Right kidney (tissue), 1 donor: ENCODE results near the gene APOL6.
"Not testable (repeated sequence)": the region's sequence is repeated elsewhere in the genome, so short reads cannot be mapped to it uniquely, and the experiment has no call there.

Experiments used
- DNase-seq: peaks from one replicate; pipeline ENCODE4 v3.0.0-alpha.2; 2016

Gene APOL6

GRCh38 chr22:35637254-35637653, 11.0 kb upstream of the APOL6 start:
- no peak for DNase-seq

DNA sequence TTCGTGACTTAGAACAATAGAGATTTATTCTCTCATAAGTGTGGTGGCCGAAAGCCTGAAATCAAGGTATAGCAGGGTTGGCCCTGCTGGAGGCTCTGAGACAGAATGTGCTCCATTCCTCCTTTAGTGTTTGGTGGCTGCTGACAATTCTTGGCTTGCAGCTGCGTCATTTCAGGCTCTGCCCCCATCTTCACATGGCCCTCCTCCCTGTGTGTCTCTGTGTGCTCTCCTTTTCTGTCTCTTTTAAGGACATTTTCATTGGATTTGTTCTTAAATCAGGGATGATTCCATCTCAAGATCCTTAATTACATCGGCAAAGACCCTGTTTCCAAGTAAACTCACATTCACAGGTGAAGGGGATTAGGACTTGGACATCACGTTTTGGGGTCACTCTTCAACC, 10.2 kb upstream of the APOL6 start:
- DNase-seq, result no peak

GRCh38 chr22:35638410-35638809, 9.8 kb upstream of the APOL6 start:
- DNase-seq, result no peak

DNA sequence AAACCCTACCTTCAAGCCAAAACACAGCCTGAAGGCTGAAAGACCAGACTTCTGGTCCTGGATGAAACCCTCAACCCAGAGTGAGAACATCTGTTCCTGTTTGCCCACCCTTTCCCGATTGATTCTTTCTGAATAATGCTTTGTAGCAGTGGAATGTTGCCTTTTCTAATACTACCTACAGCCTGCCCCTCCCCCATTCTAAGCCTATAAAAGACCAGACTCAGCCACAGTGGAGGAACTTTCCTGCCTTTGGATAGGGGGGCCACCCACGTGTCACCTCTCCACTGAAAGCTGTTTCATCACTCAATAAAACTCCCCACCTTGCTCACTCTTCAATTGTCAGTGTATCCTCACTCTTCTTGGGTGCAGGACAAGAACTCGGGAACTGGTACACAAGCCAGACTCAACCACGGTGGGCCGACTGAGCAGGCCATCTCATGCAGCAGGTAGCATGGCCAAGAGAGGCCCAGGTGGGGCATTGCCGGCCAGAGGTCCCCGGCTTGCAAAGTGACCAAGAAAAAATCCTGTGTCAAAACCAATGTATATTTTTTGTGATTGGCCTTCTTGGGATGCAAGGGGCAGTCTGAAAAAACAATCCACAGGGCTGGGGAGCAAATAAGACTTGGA, 6.6 kb upstream of the APOL6 start:
- DNase-seq, result no peak

- no peak for DNase-seq
Observed at GRCh38 chr22:35642305-35642741, 5.9 kb upstream of the APOL6 start.

GRCh38 chr22:35643991-35644390, 4.3 kb upstream of the APOL6 start:
- DNase-seq, result no peak

- no peak for DNase-seq
Observed at GRCh38 chr22:35645646-35646045, 2.6 kb upstream of the APOL6 start.

GRCh38 chr22:35649026-35649553, 844 bp downstream of the APOL6 start:
- no peak for DNase-seq

- no peak for DNase-seq
Observed at GRCh38 chr22:35649636-35650250, 1.5 kb downstream of the APOL6 start.

DNA sequence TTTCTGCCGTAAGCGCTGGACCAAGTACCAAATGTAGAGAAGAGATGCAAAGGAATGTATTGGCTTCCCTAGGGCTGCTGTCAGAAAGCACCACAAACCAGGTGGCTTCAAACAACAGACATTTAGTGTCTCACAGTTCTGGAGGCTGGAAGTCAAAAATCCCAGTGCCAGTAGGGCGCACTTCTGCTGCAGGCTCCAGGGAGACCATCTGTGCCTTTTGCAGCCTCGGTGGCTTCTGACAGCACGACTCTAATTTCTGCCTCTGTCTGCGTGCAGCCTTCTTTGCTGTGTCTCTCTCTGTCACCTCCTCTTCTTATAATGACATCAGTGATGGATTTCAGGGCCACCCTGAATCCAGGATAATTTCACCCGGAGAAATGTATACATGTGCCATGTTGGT, 2.8 kb downstream of the APOL6 start:
- DNase-seq, result no peak

DNA sequence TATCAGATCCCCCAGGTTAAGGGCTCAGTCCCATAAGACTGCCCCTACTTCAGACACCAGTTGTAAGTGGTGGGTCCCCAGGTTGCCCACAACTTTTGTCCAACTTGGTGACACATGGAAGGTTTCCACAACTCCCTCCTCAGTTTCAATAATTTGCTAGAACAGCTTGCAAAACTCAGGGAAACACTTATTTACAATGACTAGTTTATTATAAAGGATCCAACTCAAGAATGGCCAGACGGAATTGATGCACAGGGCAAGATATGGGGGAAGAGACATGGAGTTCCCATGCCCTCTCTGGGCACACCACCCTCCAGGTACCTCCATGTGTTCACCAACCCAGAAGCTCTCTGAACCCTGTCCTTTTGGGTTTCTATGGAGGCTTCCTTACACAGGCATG, 5.6 kb downstream of the APOL6 start:
- DNase-seq, result no peak

GRCh38 chr22:35656284-35656752, 8.1 kb downstream of the APOL6 start:
- no peak for DNase-seq

DNA sequence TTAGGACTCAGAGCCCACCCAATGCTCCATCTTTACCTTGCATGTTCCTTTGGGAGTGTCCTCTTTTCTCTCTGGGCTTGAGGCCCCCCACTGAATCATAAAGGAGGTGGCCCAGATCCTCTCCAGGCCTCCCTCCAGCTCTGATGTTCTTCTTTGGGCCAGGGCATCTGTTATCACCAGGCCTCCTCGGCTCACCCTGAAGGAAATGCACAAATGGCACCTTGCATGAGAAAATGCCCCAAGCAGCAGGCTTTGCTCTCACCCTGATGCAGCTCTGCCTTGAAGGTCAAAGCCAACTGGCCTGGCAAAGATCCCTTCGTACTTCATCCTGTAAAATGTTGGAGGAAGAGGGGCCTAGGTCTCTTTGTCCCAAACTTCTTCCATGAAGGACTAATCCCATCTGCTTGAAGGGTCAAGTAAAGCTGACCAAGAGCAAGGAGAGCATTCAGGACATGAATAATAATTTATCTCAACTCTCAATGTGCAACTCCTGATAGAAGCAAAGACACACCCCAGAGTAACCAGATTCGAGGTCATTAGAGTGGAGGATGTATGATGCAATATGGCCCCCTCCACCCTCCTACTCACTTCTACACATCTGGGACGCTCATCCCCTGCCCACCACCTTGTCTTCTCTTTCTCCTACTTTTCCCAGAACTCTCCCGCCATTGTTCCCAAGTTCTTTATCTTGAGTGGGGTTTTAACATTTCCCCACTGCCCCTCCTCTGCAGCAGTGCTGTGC, 9.5 kb downstream of the APOL6 start:
- DNase-seq, result no peak

DNA sequence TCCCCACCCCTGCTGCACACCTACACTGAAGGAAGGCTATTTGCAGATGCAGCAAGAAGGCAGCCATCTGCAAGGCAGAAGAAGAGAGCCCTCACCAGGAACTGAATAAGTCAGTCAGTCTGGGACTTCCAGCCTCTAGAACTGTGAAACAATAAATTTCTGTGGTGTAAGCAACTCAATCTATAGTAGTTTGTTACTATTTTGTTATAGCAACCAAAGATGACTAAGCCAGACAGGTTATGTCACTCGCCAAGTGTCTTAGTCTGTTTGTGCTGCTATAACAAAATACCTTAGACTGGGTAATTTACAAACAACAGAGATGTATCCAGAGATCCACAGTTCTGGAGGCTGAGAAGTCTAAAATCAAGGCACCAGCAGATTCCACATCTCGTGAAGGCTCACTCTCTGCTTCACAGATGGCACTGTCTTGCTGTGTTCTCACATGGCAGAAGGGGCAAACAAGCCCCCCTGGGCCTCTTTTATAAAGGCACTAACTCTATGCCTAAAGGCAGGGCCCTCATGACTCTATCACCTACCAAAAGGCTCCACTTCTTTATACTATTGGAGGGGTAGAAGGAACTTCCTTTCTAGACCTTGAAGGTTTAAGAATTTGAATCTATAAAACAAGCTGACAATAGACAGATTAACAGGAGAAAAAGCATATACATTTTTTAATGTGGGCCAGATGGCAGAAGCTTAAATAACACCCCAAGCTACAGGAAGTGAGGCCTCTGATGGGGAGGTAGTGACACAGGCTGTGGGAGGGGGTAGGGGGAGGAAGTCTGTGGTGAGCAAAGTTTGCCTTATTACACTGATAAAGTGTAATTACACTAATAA, 12.3 kb downstream of the APOL6 start:
- DNase-seq, result no peak

DNA sequence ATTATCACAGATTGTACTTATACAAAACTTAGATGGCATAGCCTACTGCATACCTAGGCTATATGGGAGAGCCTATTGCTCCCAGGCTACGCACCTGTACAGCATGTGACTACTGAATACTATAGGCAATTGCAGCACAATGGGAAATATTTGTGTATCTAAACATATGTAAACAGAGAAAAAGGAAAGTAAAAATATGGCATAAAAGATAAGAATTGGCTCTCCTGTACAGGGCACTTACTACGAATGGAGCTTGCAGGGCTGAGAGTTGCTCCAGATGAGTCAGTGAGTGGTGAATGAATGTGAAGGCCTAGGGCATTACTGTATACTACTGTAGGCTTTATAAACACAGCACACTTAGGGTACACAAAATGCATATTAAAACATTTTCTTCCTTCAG, 13.2 kb downstream of the APOL6 start:
- DNase-seq, result no peak

DNA sequence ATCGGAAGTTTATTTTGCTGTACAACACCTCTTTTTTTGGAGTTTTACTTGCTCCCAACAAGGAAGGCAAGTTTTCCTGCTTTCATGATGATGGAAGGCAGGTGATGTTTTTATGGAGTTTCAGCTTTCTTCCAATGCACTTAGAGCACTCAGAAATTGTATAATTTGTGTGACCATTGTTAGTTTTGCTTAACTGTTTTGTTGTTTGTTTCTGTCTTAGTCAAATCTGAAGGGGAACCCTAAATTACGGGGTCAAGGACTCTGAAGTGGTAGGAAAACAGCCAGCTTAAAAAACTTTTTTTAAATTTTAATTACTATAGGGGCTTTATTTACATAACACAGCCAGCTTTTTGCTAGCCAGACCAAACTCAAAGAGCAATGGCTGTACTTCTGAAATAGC, 14.7 kb downstream of the APOL6 start:
- DNase-seq, result no peak

GRCh38 chr22:35663371-35663770, 15.1 kb downstream of the APOL6 start:
- DNase-seq, result no peak

GRCh38 chr22:35664955-35665587, 16.8 kb downstream of the APOL6 start:
- DNase-seq, result no peak

DNA sequence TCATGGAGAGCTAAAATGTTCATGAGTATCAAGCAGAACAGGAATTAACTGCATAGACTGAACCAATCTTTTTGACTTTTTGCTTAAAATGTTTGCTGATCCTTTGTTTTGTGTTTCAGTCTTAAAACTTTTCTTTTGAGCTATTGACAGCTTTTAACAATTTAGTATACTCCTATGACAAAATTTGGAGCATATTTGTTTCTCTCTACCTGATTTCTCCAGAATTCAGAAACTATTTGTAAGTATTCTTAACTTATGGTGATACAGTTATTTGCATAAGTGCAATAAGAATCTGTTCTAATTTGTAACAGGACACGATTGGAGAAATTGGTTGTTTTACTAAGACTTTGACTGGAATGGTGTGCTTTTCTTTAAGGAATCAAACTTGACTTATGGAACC, 18.5 kb downstream of the APOL6 start:
- not testable (repeated sequence) for DNase-seq

GRCh38 chr22:35674335-35674734, 26.1 kb downstream of the APOL6 start:
- DNase-seq, result no peak

GRCh38 chr22:35676065-35676464, 27.8 kb downstream of the APOL6 start:
- not testable (repeated sequence) for DNase-seq
